AG04450 (cell line): Measurements from ENCODE around the gene EFNA5. TPM values are rescaled to one million over a fixed set of nuclear protein-coding genes. Genes with fewer than 3 reads are reported as not detected.

Source experiments
- CTCF ChIA-PET: fragments of 300-600, 350-600 bp; formaldehyde crosslinking; extraction: SDS; loops from one replicate; lab custom pipeline; 2022; ENCODE audit warnings: antibody characterized with exemption, inconsistent platforms; lab: Charles Lee
- POLR2A ChIA-PET: fragments of 350-600 bp; formaldehyde crosslinking; extraction: SDS; loops from one replicate; lab custom pipeline; 2021; ENCODE audit warnings: antibody characterized with exemption, inconsistent platforms; lab: Yijun Ruan, JAX
- DNase-seq: peaks from one replicate; pipeline ENCODE4 v3.0.0-alpha.2; 2011; ENCODE audit warnings: low read depth, low spot score
- H3K27ac ChIP-seq: one replicate; pipeline ENCODE4 v1.5.1; 2012; ENCODE audit warnings: low read depth, low read length, control low read depth
- H3K27me3 ChIP-seq: one replicate; pipeline ENCODE4 v1.6.0; 2012; ENCODE audit warnings: low read length; ENCODE audit not compliant: control insufficient read depth, insufficient read depth
- H3K4me3 ChIP-seq: 2 replicates; pipeline ENCODE4 v1.5.1; 2011; ENCODE audit warnings: mild to moderate bottlenecking, low read depth, low read length, control low read depth
- H3K9me3 ChIP-seq: 2 replicates; pipeline ENCODE4 v1.5.1; 2012; ENCODE audit warnings: low read length; ENCODE audit not compliant: control insufficient read depth, insufficient read depth
- CTCF ChIP-seq: IDR thresholded peaks from 2 replicates; pipeline ENCODE4 v1.5.1; 2011; ENCODE audit warnings: low read depth, low read length, control low read depth, inconsistent platforms
- polyA minus RNA-seq: library from RNA; depleted of rRNA, polyadenylated mRNA; stranded (reverse); fragments of >200 nt; gene quantifications from 2 replicates; pipeline ENCODE4 v1.2.3, GENCODE V29; 2011; rRNA and poly(A)+ RNA removed
- polyA plus RNA-seq: library from polyadenylated mRNA; depleted of rRNA; stranded (reverse); fragments of >200 nt; gene quantifications from 2 replicates; pipeline ENCODE4 v1.2.3, GENCODE V29; 2011; rRNA removed

The EFNA5 gene
- polyA plus RNA-seq (2.4 and 3.0 TPM in 2 replicates), polyA minus RNA-seq (3.5 and 7.2 TPM in 2 replicates)

- TF ChIP-seq CTCF, result no peak
- Histone ChIP-seq H3K4me3 (peak within 1 kb of the TSS; percentile 70), H3K27ac (no peak within 1 kb of the TSS), H3K27me3 (peaks cover 11% of the 10 kb centered on the region), H3K9me3 (no peaks in the 10 kb centered on the region; the same call in 1 of the 2 replicates)
- ChIA-PET CTCF (interaction anchor here (0.6 kb wide), 1 partner anchor 804 kb away, joined by 4 read pairs; no protein-coding TSS in a partner anchor), POLR2A (interaction anchor here (0.6 kb wide), 1 partner anchor 28 kb away, joined by 9 read pairs; no protein-coding TSS in a partner anchor)
- DNase-seq, result no peak
Measured at GRCh38 chr5:107670932-107671741, at the start of gene EFNA5. Gene EFNA5, minus strand, starts transcription at chr5:107670937.

- peaks cover 7% of the 10 kb centered on the region; the same call in 1 of the 2 replicates for H3K9me3 ChIP-seq
- no peak overlapping the region for H3K27ac ChIP-seq
- CTCF ChIA-PET, result no interaction called here
- H3K27me3 ChIP-seq, result no peaks in the 10 kb centered on the region
- no peak for TF ChIP-seq CTCF
- no peak overlapping the region for H3K4me3 ChIP-seq
- DNase-seq, result no peak
- POLR2A ChIA-PET, result no interaction called here
Measured at GRCh38 chr5:107719034-107719606, 48.4 kb upstream of the EFNA5 start.

- CTCF ChIA-PET, result interaction anchor here (0.7 kb wide), 1 partner anchor 286 kb away, joined by 3 read pairs; no protein-coding TSS in a partner anchor
Measured at GRCh38 chr5:107717816-107718215, 47.1 kb upstream of the EFNA5 start.

GRCh38 chr5:107713228-107713627, 42.5 kb upstream of the EFNA5 start:
- H3K4me3 ChIP-seq, result no peak overlapping the region
- TF ChIP-seq CTCF, result no peak
- ChIA-PET CTCF (no interaction called here), POLR2A (no interaction called here)
- no peak overlapping the region for H3K27ac ChIP-seq
- DNase-seq, result no peak
- no peaks in the 10 kb centered on the region for H3K27me3 ChIP-seq
- H3K9me3 ChIP-seq, result no peaks in the 10 kb centered on the region

More at GRCh38 chr5:107717816-107718215, 47.1 kb upstream of the EFNA5 start:
- POLR2A ChIA-PET, result no interaction called here
- no peak overlapping the region for H3K27ac ChIP-seq
- H3K9me3 ChIP-seq, result peaks cover 7% of the 10 kb centered on the region; the same call in 1 of the 2 replicates
- no peak overlapping the region for H3K4me3 ChIP-seq
- no peak for TF ChIP-seq CTCF
- no peaks in the 10 kb centered on the region for H3K27me3 ChIP-seq
- DNase-seq, result no peak
